Spleen (tissue), 11 donors: ENCODE data around the gene MKRN1. TPM values are rescaled to one million over a fixed set of nuclear protein-coding genes. Genes with fewer than 3 reads are reported as not detected.

ENCODE experiments used
- DNase-seq: peaks from one replicate; pipeline ENCODE4 v3.0.0-alpha.2; 2020
- H3K27ac ChIP-seq, 8 donors: fragments of 200-600 bp; sonication (generic) in 7 of 8; 1 replicate in 4 of 8; 2 replicates in 4 of 8; pipeline versions ENCODE4 v1.5.0 to v1.8.0; 2016 to 2021; ENCODE audit warnings: inconsistent platforms in 4 of 8, mild to moderate bottlenecking in 4 of 8, moderate library complexity in 1 of 8
- H3K27me3 ChIP-seq, 7 donors: fragments of 200-600 bp; sonication (generic) in 6 of 7; replicated peaks in 1 of 7; 1 replicate in 4 of 7; 2 replicates in 3 of 7; pipeline versions ENCODE4 v1.5.0 to v1.8.0; 2016 to 2021; ENCODE audit warnings: inconsistent platforms in 3 of 7, mild to moderate bottlenecking in 1 of 7
- H3K36me3 ChIP-seq, 6 donors: fragments of 200-600 bp; sonication (generic) in 5 of 6; 1 replicate in 4 of 6; 2 replicates in 2 of 6; pipeline versions ENCODE4 v1.5.0 to v1.8.0; 2016 to 2021; ENCODE audit warnings: inconsistent platforms in 2 of 6
- H3K4me1 ChIP-seq, 6 donors: fragments of 200-600 bp; sonication (generic) in 5 of 6; 1 replicate in 3 of 6; 2 replicates in 3 of 6; pipeline versions ENCODE4 v1.5.0 to v1.8.0; 2016 to 2021; ENCODE audit warnings: inconsistent platforms in 3 of 6
- H3K4me3 ChIP-seq, 8 donors: fragments of 200-600 bp; sonication (generic) in 7 of 8; 1 replicate in 4 of 8; 2 replicates in 4 of 8; pipeline versions ENCODE4 v1.5.0 to v1.8.0; 2016 to 2021; ENCODE audit warnings: inconsistent platforms in 4 of 8, mild to moderate bottlenecking in 4 of 8, moderate library complexity in 2 of 8
- H3K9me3 ChIP-seq, 8 donors: fragments of 200-600 bp; sonication (generic) in 7 of 8; 1 replicate in 4 of 8; 2 replicates in 4 of 8; pipeline versions ENCODE4 v1.5.0 to v1.8.0; 2016 to 2021; ENCODE audit warnings: inconsistent platforms in 4 of 8
- POLR2A ChIP-seq, 3 donors: fragments of 450-650 bp; IDR thresholded peaks; one replicate each; pipeline ENCODE4 v1.5.1; 2017; ENCODE audit warnings: antibody characterized with exemption in 3 of 3, mild to moderate bottlenecking in 1 of 3
- POLR2AphosphoS5 ChIP-seq, 3 donors: sonication (generic); formaldehyde crosslinking; IDR thresholded peaks; one replicate each; pipeline ENCODE4 v1.5.1; 2017; ENCODE audit warnings: antibody characterized with exemption in 3 of 3
- WGBS, 5 donors: extraction: QIAGEN DNeasy Blood & Tissue Kit in 3 of 5; methylation state at CpG; one replicate each; pipeline versions ENCODE4 v1.1.5 to v1.1.7; 2013 to 2018; 5-methylcytosine and 5-hydroxymethylcytosine counted together
- intact Hi-C: fragments of 100-400 bp; cut with DNase I; formaldehyde crosslinking; loops from one replicate; pipeline ENCODE4 v1.15.0; 2023; ENCODE audit warnings: low total_unique reads
- polyA plus RNA-seq, 3 donors: library from polyadenylated mRNA; stranded (reverse); fragments of 200-250 nt; gene quantifications; one replicate each; pipeline ENCODE4 v1.2.1, GENCODE V29; 2013
- total RNA-seq, 7 donors: library from RNA; depleted of rRNA in 3 of 7; stranded (reverse); fragments of >200 nt in 3 of 7; fragmentation: NEBNext Ultra II Directional in 4 of 7; extraction: Animal tissue kit (Norgen Biotek cat#: 25700) in 4 of 7; gene quantifications; one replicate each; pipeline versions ENCODE4 v1.1.0 to v1.2.1, GENCODE V29; 2016 to 2021
- TF ChIP-seq, protein P1 (sequence below), 11 experiments: fragments of 200-600 bp in 7 of 11; fragments of 450-650 bp in 4 of 11; sonication (generic) in 4 of 11; IDR thresholded peaks in 8 of 11; conservative IDR thresholded peaks in 3 of 11; 1 replicate in 7 of 11; 2 replicates in 4 of 11; pipeline versions ENCODE4 v1.4.0 to v1.8.0; 2016 to 2021; ENCODE audit warnings: antibody characterized with exemption in 11 of 11, inconsistent platforms in 4 of 11, mild to moderate bottlenecking in 1 of 11
- donor health status: healthy with polysubstance abuse.
- donor health status: DM: no; HTN: no; CAD: no; lungs with moderate emphysema.
- donor health status: DM: no; HTN: no; CAD: no.
- donor health status: Bipolar disorder and iron deficiency.
- donor health status: healthy.
- donor health status: DM: no; HTN: no; CAD: no.
- donor health status: DM: yes; HTN: yes; CAD: no.

The MKRN1 gene
- total and polyA plus RNA-seq, 10 donors: 41.8 to 179 (median 101) TPM

DNA sequence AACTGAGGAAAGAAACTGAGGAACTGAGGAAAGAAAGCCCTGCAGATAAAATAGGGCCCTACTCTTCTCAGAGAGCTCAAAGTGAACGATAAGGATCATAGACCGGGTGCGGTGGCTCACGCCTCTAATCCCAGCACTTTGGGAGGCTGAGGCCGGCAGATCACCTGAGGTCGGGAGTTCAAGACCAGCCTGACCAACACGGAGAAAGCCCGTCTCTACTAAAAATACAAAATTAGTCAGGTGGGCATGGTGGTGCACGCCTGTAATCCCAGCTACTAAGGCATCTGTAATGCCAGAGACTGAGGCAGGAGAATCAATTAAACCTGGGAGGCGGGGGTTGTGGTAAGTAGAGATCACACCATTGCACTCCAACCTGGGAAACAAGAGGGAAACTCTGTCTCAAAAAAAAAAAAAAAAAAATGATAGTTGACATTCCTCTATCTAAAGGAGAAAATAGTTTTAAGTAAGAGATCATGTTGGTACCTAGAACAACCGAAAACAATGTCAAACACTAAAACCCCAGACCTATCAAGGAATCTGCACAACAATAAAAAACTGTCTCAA lies 2.5 kb downstream of the MKRN1 start:
- H3K4me3 ChIP-seq: peak overlapping the region in 5 of 8 donors; percentile 91 to 100 (median 99)
- no peak for DNase-seq

DNA sequence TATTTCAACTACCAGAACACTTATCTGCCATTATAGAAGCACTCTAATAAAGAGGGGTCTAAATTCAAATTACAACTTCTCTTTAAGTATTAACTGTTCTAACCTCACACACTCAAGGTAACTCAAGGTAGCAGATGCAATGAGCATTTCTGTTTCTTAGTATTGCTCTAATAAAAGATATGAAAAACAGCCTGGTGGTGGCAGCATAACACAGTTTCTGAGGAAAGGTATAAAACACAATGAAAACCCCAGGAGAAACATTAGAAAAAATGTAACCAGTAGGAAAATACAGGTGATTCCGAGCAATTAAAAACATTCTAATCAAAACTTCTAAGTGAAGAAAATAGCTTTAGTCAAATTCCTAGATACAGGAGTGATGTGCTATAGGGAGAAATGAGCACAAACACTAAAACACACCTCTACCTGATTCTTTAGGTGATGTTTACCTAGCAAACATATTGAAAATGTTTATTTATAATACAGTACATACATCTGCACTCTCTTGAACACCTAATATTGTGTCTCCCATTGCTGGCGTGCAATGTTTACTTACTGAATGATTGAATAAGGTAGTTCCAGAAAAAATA lies 3.5 kb downstream of the MKRN1 start:
- H3K27me3 ChIP-seq: no peaks in the 10 kb centered on the region
- intact Hi-C loops: no loop called here
- no peak overlapping the region for H3K27ac ChIP-seq
- TF ChIP-seq, protein P1, sequence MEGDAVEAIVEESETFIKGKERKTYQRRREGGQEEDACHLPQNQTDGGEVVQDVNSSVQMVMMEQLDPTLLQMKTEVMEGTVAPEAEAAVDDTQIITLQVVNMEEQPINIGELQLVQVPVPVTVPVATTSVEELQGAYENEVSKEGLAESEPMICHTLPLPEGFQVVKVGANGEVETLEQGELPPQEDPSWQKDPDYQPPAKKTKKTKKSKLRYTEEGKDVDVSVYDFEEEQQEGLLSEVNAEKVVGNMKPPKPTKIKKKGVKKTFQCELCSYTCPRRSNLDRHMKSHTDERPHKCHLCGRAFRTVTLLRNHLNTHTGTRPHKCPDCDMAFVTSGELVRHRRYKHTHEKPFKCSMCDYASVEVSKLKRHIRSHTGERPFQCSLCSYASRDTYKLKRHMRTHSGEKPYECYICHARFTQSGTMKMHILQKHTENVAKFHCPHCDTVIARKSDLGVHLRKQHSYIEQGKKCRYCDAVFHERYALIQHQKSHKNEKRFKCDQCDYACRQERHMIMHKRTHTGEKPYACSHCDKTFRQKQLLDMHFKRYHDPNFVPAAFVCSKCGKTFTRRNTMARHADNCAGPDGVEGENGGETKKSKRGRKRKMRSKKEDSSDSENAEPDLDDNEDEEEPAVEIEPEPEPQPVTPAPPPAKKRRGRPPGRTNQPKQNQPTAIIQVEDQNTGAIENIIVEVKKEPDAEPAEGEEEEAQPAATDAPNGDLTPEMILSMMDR (IDR thresholded peaks at IDR 0.05 in 8 of 11, conservative IDR thresholded peaks at IDR 0.05 in 3 of 11): peak in 8 of 11 experiments; percentile 12 to 63 (median 53)
- TF ChIP-seq POLR2A (IDR thresholded peaks at IDR 0.05): no peak
- no peak for DNase-seq
- H3K4me1 ChIP-seq: peaks cover 17 to 77% (median 51%) of the 10 kb centered on the region in 6 donors
- no peaks in the 10 kb centered on the region for H3K9me3 ChIP-seq
- no peak overlapping the region for H3K4me3 ChIP-seq
- 49 to 59% (median 57%) methylated on average over 2 of the region's 2 CpGs for WGBS, 5 donors
- peaks cover 0 to 16% (median 10%) of the 10 kb centered on the region in 6 donors for H3K36me3 ChIP-seq

More for the DNA sequence above, 2.5 kb downstream of the MKRN1 start:
- WGBS, 5 donors: 77 to 89% (median 81%) methylated on average over 11 of the region's 11 CpGs
- Histone ChIP-seq H3K27me3 (no peaks in the 10 kb centered on the region), H3K9me3 (no peaks in the 10 kb centered on the region), H3K27ac (peak overlapping the region in 7 of 8 donors; percentile 92 to 98 (median 95)), H3K36me3 (peaks cover 0 to 7% (median 1%) of the 10 kb centered on the region in 6 donors), H3K4me1 (peaks cover 17 to 71% (median 50%) of the 10 kb centered on the region in 6 donors)
- no peak for TF ChIP-seq POLR2AphosphoS5 (IDR thresholded peaks at IDR 0.05)
- TF ChIP-seq, protein P1 (IDR thresholded peaks at IDR 0.05 in 8 of 11, conservative IDR thresholded peaks at IDR 0.05 in 3 of 11): no peak
- no peak for TF ChIP-seq POLR2A (IDR thresholded peaks at IDR 0.05)
- intact Hi-C loops: no loop called here

DNA sequence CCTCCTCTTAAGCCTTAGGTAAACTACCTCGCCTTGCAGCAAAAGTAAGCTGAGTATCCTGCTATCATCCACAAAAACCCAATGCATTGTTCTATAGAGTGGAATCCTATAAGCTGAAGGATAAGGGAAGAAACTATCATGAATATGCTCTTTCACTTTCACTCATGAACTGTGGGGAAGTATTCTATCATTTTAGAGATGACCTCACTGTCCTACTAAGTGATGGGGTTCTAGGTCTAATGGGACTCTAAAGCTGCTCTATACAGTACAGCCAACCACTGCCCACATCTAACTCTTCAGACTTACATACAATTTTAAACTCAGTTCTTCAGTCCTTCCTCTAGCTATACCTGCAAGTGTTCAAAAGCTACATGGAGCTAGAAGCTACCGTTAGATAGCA lies 16.2 kb downstream of the MKRN1 start:
- Histone ChIP-seq H3K27me3 (no peaks in the 10 kb centered on the region), H3K36me3 (peaks cover 0 to 100% (median 79%) of the 10 kb centered on the region in 6 donors), H3K4me1 (peaks cover 0 to 16% (median 0%) of the 10 kb centered on the region in 6 donors), H3K9me3 (no peaks in the 10 kb centered on the region), H3K27ac (no peak overlapping the region), H3K4me3 (no peak overlapping the region)
- 95 to 100% (median 96%) methylated on average over 2 of the region's 2 CpGs for WGBS, 5 donors
- DNase-seq: no peak
- intact Hi-C loops: no loop called here
- TF ChIP-seq POLR2A (IDR thresholded peaks at IDR 0.05) (no peak), POLR2AphosphoS5 (IDR thresholded peaks at IDR 0.05) (no peak)
- TF ChIP-seq, protein P1 (IDR thresholded peaks at IDR 0.05 in 8 of 11, conservative IDR thresholded peaks at IDR 0.05 in 3 of 11): no peak

DNA sequence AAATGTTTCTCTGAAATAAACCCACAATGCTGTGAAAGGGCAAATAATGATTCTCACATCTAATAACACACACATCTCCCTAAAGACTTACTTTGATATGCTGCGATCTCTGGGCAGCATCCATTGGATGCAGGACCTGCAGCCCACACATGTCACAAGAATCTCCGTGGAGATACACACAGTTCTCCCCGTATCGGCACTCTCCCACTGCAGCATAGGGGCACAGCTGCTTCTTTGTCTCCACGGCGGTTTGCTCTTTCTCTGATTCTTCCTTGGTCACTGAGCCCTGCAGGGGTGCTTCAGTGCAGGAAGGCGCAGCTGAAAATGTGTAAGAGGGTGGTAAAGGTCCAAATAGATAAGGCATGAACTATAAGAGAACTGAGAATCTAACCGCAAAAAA lies 20.4 kb downstream of the MKRN1 start:
- Histone ChIP-seq H3K27ac (no peak overlapping the region), H3K4me1 (peaks cover 0 to 6% (median 0%) of the 10 kb centered on the region in 6 donors), H3K9me3 (no peaks in the 10 kb centered on the region), H3K27me3 (no peaks in the 10 kb centered on the region), H3K36me3 (peaks cover 0 to 100% (median 83%) of the 10 kb centered on the region in 6 donors), H3K4me3 (no peak overlapping the region)
- TF ChIP-seq POLR2A (IDR thresholded peaks at IDR 0.05) (no peak), POLR2AphosphoS5 (IDR thresholded peaks at IDR 0.05) (no peak)
- TF ChIP-seq, protein P1 (IDR thresholded peaks at IDR 0.05 in 8 of 11, conservative IDR thresholded peaks at IDR 0.05 in 3 of 11): no peak
- 93 to 97% (median 94%) methylated on average over 8 of the region's 8 CpGs for WGBS, 5 donors
- intact Hi-C loops: no loop called here
- no peak for DNase-seq
